GM12801 (cell line): Measurements from ENCODE around the gene FITM1.

Experiments used
- CTCF ChIP-seq: IDR thresholded peaks from one replicate; pipeline ENCODE4 v1.5.1; 2011; ENCODE audit warnings: control low read depth; ENCODE audit not compliant: insufficient read length; ENCODE audit errors: extremely low read depth

The FITM1 gene

DNA sequence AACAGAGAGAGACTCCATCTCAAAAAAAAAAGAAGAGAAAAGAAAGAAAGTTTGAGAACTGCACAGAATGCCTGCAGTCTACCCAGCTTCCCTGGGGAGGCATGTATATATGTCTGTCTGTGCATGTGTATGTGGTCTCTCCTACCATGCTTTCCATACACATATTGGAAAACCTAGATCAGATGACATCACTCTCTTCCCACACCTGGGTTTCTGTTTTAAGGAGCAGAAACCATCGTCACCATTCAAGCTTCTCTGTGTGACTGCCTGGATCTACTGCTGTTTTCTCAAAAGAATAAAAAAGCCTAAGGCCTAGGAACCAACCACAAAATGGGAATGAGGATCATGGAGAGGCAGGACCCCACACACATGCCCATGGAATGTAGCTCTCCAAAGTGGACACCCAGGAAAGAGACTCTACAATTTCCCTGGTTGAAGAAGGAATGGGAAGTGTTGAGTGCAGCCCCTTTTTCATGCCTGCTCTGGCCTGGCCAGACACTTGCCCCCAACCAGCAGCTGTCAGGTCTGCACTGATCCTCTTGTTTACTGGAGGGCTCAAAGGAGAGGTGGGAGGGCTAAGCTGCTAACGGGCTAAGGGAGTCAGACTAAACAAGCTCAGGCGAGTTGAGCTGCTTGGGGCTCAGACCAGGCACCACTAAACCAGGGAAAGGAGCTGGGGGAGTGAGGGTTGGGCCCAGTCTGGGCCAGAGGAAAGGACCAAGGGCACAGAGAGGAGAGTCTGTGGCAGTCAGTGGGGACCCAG lies 44.1 kb upstream of the FITM1 start:
- no peak for TF ChIP-seq CTCF

DNA sequence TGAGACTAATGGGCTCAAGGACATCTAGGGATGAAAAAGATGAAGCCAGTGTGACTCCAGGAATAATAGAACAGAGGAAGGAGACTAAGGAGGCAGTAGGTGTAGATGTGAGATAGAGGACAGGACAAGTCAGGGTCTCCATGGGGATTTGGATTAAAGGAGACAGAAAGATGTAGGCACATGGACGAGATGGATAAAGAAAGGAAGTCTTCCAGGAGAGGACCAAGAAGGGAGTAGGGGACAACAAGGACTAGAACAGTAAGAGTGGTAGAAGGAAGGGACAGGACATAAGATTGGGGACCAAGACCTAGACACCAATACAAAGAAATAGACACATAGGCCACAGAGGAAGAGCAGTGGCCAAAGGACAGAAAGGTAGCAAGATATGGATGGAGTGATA lies 43.5 kb upstream of the FITM1 start:
- TF ChIP-seq CTCF: no peak

GRCh38 chr14:24088095-24088494 lies 42.4 kb upstream of the FITM1 start:
- TF ChIP-seq CTCF: no peak

GRCh38 chr14:24089890-24090289 lies 40.6 kb upstream of the FITM1 start:
- TF ChIP-seq CTCF: no peak

DNA sequence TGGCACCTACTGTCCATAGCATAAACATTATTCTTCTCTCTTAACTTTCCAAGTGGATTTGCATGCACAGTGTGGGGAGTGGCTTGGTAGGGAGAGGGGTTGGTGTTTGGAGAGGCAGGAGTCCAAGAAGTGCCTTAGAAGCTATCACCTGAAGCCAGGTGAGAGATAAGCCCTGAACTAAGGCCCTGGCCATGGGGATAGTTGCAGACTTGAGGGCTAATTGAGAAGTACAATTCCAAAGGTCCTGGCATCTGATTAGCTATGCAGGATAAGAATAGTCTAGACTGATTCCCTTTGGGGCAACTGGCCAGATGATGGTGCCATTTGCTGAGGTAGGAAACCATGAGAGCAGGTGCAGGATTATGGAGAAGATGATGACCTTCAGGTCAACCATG lies 38.4 kb upstream of the FITM1 start:
- no peak for TF ChIP-seq CTCF

DNA sequence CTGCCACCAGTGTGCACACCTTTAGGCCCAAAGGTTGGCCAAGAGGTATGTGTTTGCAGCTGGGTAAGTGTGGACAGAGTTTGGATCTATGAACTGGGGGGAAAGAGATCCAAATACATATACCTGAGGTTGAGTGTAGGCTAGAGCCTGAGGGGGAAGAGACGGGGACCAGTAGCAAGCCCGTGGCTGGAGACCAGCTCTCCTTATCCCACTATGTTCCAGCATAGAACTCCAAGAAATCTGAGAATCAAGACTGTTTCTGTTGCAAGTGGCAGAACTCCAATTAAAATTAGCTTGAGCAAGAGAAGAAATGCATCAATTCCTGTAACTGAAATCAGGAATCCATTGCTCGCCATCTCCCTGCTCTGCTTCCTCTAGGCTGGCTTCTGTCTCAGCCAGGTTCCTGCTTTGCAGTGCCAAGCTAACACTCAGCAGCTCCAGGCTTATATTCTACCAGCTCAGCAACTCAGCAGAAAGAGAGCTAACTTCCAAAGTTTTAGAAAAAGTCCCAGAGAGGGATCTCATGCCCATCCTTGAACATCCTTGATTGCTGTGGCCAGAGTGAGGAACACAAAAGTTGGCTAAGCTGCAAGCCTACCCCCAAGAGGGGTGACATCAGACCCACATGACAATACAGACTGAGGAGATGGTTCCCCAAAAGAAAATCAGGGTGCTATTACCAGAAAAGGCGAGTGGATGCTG lies 37.8 kb upstream of the FITM1 start:
- TF ChIP-seq CTCF: no peak

- no peak for TF ChIP-seq CTCF
Observed at GRCh38 chr14:24093207-24093900, 37.1 kb upstream of the FITM1 start.
